H9 (cell line): ENCODE results near the gene NT5DC2. TPM values are rescaled to one million over a fixed set of nuclear protein-coding genes. Genes with fewer than 3 reads are reported as not detected.

Experiments used
- DNase-seq: peaks from one replicate; pipeline ENCODE4 v3.0.0-alpha.2; 2017
- H2AFZ ChIP-seq: one replicate; pipeline ENCODE4 v1.6.1; 2013; ENCODE audit warnings: mild to moderate bottlenecking, low read length, control low read depth, moderate library complexity
- H2AK5ac ChIP-seq: 2 replicates; pipeline ENCODE4 v1.6.1; 2013; ENCODE audit warnings: low read length, control low read depth, mixed read lengths; ENCODE audit not compliant: insufficient read length
- H2BK120ac ChIP-seq: one replicate; pipeline ENCODE4 v1.6.1; 2013; ENCODE audit warnings: low read depth, mild to moderate bottlenecking, low read length, control low read depth, inconsistent platforms; ENCODE audit not compliant: poor library complexity, severe bottlenecking
- H2BK12ac ChIP-seq: 2 replicates; pipeline ENCODE4 v1.6.1; 2013; ENCODE audit warnings: low read length, control low read depth, mixed read lengths, low read depth; ENCODE audit not compliant: insufficient read length
- H2BK15ac ChIP-seq: 2 replicates; pipeline ENCODE4 v1.6.1; 2013; ENCODE audit warnings: low read depth, low read length, control low read depth
- H2BK20ac ChIP-seq: one replicate; pipeline ENCODE4 v1.6.1; 2013; ENCODE audit warnings: low read depth, mild to moderate bottlenecking, low read length, control low read depth, inconsistent platforms; ENCODE audit not compliant: poor library complexity, severe bottlenecking
- H2BK5ac ChIP-seq: 2 replicates; pipeline ENCODE4 v1.6.1; 2013; ENCODE audit warnings: low read length, control low read depth, mixed read lengths; ENCODE audit not compliant: insufficient read length
- H3K14ac ChIP-seq: 2 replicates; pipeline ENCODE4 v1.6.1; 2013; ENCODE audit warnings: low read length, control low read depth; ENCODE audit not compliant: insufficient read depth
- H3K18ac ChIP-seq: 2 replicates; pipeline ENCODE4 v1.6.1; 2013; ENCODE audit warnings: low read depth, mild to moderate bottlenecking, mixed read lengths, low read length, control low read depth; ENCODE audit not compliant: insufficient read length
- H3K23ac ChIP-seq: 2 replicates; pipeline ENCODE4 v1.6.1; 2013; ENCODE audit warnings: low read length, control low read depth, mixed read lengths, low read depth; ENCODE audit not compliant: insufficient read length
- H3K23me2 ChIP-seq: 2 replicates; pipeline ENCODE4 v1.6.1; 2013; ENCODE audit warnings: low read depth, mild to moderate bottlenecking, mixed read lengths, low read length, control low read depth; ENCODE audit not compliant: insufficient read length, poor library complexity, severe bottlenecking
- H3K27ac ChIP-seq: 2 replicates; pipeline ENCODE4 v1.5.1; 2013; ENCODE audit warnings: low read length, control low read depth, mixed read lengths, low read depth; ENCODE audit not compliant: insufficient read length
- H3K27me3 ChIP-seq: 2 replicates; pipeline ENCODE4 v1.6.1; 2013; ENCODE audit warnings: low read length, control low read depth, inconsistent platforms; ENCODE audit not compliant: insufficient read depth
- H3K4ac ChIP-seq: 2 replicates; pipeline ENCODE4 v1.6.1; 2013; ENCODE audit warnings: low read depth, mild to moderate bottlenecking, control low read depth, inconsistent platforms, low read length, moderate library complexity
- H3K4me1 ChIP-seq: 2 replicates; pipeline ENCODE4 v1.6.1; 2013; ENCODE audit warnings: low read length, control low read depth, inconsistent platforms; ENCODE audit not compliant: insufficient read depth
- H3K4me2 ChIP-seq: 2 replicates; pipeline ENCODE4 v1.6.1; 2013; ENCODE audit warnings: low read length, control low read depth, mixed read lengths; ENCODE audit not compliant: insufficient read length, insufficient read depth
- H3K56ac ChIP-seq: 2 replicates; pipeline ENCODE4 v1.6.1; 2013; ENCODE audit warnings: low read depth, mild to moderate bottlenecking, mixed read lengths, low read length, control low read depth; ENCODE audit not compliant: insufficient read length
- H3K79me1 ChIP-seq: 2 replicates; pipeline ENCODE4 v1.6.1; 2013; ENCODE audit warnings: low read depth, mild to moderate bottlenecking, moderate library complexity, low read length, control low read depth, inconsistent platforms; ENCODE audit not compliant: insufficient read depth, poor library complexity, severe bottlenecking
- H3K79me2 ChIP-seq: 2 replicates; pipeline ENCODE4 v1.6.1; 2013; ENCODE audit warnings: low read length, control low read depth, inconsistent platforms; ENCODE audit not compliant: insufficient read depth
- H3K9ac ChIP-seq: 2 replicates; pipeline ENCODE4 v1.6.1; 2013; ENCODE audit warnings: low read length, control low read depth, mixed read lengths; ENCODE audit not compliant: insufficient read length; ENCODE audit errors: extremely low read depth
- H3K9me3 ChIP-seq: one replicate; pipeline ENCODE4 v1.6.1; 2013; ENCODE audit warnings: low read depth, low read length, inconsistent platforms; ENCODE audit not compliant: control insufficient read depth
- H3T11ph ChIP-seq: one replicate; pipeline ENCODE4 v1.6.1; 2013; ENCODE audit warnings: mild to moderate bottlenecking, low read length, control low read depth, inconsistent platforms
- H4K20me1 ChIP-seq: one replicate; pipeline ENCODE4 v1.6.1; 2013; ENCODE audit not compliant: control insufficient read depth, insufficient read length, insufficient read depth
- H4K5ac ChIP-seq: 2 replicates; pipeline ENCODE4 v1.6.1; 2013; ENCODE audit warnings: low read depth, mild to moderate bottlenecking, mixed read lengths, low read length, control low read depth; ENCODE audit not compliant: insufficient read length
- H4K8ac ChIP-seq: replicated peaks from 2 replicates; pipeline ENCODE4 v1.6.1; 2013; ENCODE audit warnings: low read length, control low read depth, mixed read lengths, low read depth; ENCODE audit not compliant: insufficient read length
- H4K91ac ChIP-seq: 2 replicates; pipeline ENCODE4 v1.6.1; 2013; ENCODE audit warnings: low read depth, mild to moderate bottlenecking, moderate library complexity, mixed read lengths, low read length, control low read depth; ENCODE audit not compliant: insufficient read length
- H3K27ac Mint-ChIP-seq, 3 experiments: 2 replicates in 2 of 3; 3 replicates in 1 of 3; pipeline ENCODE4 v1.8.0; 2020 to 2021; ENCODE audit warnings: mixed read lengths in 3 of 3, mild to moderate bottlenecking in 1 of 3, moderate library complexity in 1 of 3
- H3K27me3 Mint-ChIP-seq: 2 replicates; pipeline ENCODE4 v1.8.0; 2021; ENCODE audit warnings: low read depth, mild to moderate bottlenecking, moderate library complexity, mixed read lengths
- H3K36me3 Mint-ChIP-seq, 3 experiments: 2 replicates in 2 of 3; 3 replicates in 1 of 3; pipeline ENCODE4 v1.8.0; 2020 to 2021; ENCODE audit warnings: low read depth in 3 of 3, mixed read lengths in 3 of 3; ENCODE audit not compliant: insufficient read depth in 1 of 3
- H3K4me1 Mint-ChIP-seq, 2 experiments: 2 replicates each; pipeline ENCODE4 v1.8.0; 2020; ENCODE audit warnings: mixed read lengths in 2 of 2
- H3K4me3 Mint-ChIP-seq, 2 experiments: 2 replicates in 1 of 2; 3 replicates in 1 of 2; pipeline ENCODE4 v1.8.0; 2020 to 2021; ENCODE audit warnings: mild to moderate bottlenecking in 2 of 2, mixed read lengths in 2 of 2, moderate library complexity in 1 of 2
- H3K9me3 Mint-ChIP-seq, 2 experiments: 2 replicates in 1 of 2; 3 replicates in 1 of 2; pipeline ENCODE4 v1.8.0; 2020; ENCODE audit warnings: mild to moderate bottlenecking in 2 of 2, mixed read lengths in 2 of 2, moderate library complexity in 1 of 2
- CTCF ChIP-seq: fragments of 200-600 bp; sonication (generic); conservative IDR thresholded peaks from 3 replicates; pipeline ENCODE4 v1.8.0; 2021; ENCODE audit warnings: antibody characterized with exemption, mild to moderate bottlenecking
- WGBS: extraction: QIAGEN DNeasy Blood & Tissue Kit; methylation state at CpG from one replicate; pipeline ENCODE4 v1.1.7; 2013; ENCODE audit warnings: missing lambda C conversion rate, low lambda C conversion rate, mixed read lengths; ENCODE audit not compliant: insufficient read length; ENCODE audit errors: extremely low coverage; 5-methylcytosine and 5-hydroxymethylcytosine counted together
- total RNA-seq: library from RNA; stranded (reverse); gene quantifications from 2 replicates; pipeline ENCODE4 v1.2.1, GENCODE V29; 2021

NT5DC2 gene
- total RNA-seq, 1 experiment from 2014 or later = 444 TPM

GRCh38 chr3:52511509-52511908 lies 22.1 kb downstream of the NT5DC2 start:
- peaks cover 3% of the 10 kb centered on the region for H4K20me1 ChIP-seq
- Mint-ChIP-seq H3K4me1 (peaks cover 6 to 12% of the 10 kb centered on the region in 2 experiments), H3K27ac (no peak overlapping the region), H3K36me3 (no peaks in the 10 kb centered on the region; a peak in 1 of 7 replicates), H3K27me3 (peaks cover 2% of the 10 kb centered on the region), H3K4me3 (no peak overlapping the region), H3K9me3 (no peaks in the 10 kb centered on the region; a peak in 1 of 5 replicates)
- TF ChIP-seq CTCF = no peak
- H3K27ac ChIP-seq = no peak overlapping the region
- no CpG with 5 or more reads among the region's 7 CpGs for WGBS
- no peaks in the 10 kb centered on the region for H3K4me1 ChIP-seq
- no peak overlapping the region for H2AK5ac ChIP-seq
- no peak overlapping the region for H2AFZ ChIP-seq
- no peaks in the 10 kb centered on the region for H3K79me1 ChIP-seq
- H3K23ac ChIP-seq = no peak overlapping the region
- H4K91ac ChIP-seq = no peak overlapping the region
- no peak overlapping the region for H3K4me2 ChIP-seq
- no peak overlapping the region for H2BK20ac ChIP-seq
- no peak overlapping the region for H3K56ac ChIP-seq
- H3K14ac ChIP-seq = no peak overlapping the region; the same call in 1 of the 2 replicates
- H2BK12ac ChIP-seq = no peak overlapping the region
- H2BK5ac ChIP-seq = no peak overlapping the region
- H2BK15ac ChIP-seq = no peak overlapping the region
- H3K27me3 ChIP-seq = no peaks in the 10 kb centered on the region
- no peak overlapping the region for H3K9ac ChIP-seq
- no peaks in the 10 kb centered on the region for H3K79me2 ChIP-seq
- no peaks in the 10 kb centered on the region for H3K23me2 ChIP-seq
- H3T11ph ChIP-seq = no peak overlapping the region
- no peak for DNase-seq
- H2BK120ac ChIP-seq = no peak overlapping the region
- H3K18ac ChIP-seq = no peak overlapping the region
- no peak overlapping the region for H3K4ac ChIP-seq
- H3K9me3 ChIP-seq = no peaks in the 10 kb centered on the region
- H4K8ac ChIP-seq = no peak overlapping the region
- H4K5ac ChIP-seq = no peak overlapping the region
